CD14-positive monocyte (primary cell): ENCODE results near the gene TRPC4AP. TPM values are rescaled to one million over a fixed set of nuclear protein-coding genes. Genes with fewer than 3 reads are reported as not detected.

Experiments
- DNase-seq, 3 donors: peaks; one replicate each; pipeline ENCODE4 v3.0.0-alpha.2; 2011 to 2022
- H2AFZ ChIP-seq: 2 replicates; pipeline ENCODE4 v1.6.0; 2012; ENCODE audit warnings: mild to moderate bottlenecking, low read depth, low read length, inconsistent platforms; ENCODE audit not compliant: insufficient read depth, poor library complexity, severe bottlenecking
- H3K27ac ChIP-seq, 2 donors: 1 replicate in 1 of 2; 2 replicates in 1 of 2; pipeline ENCODE4 v1.5.1; 2012 to 2013; ENCODE audit warnings: low read length in 2 of 2, control low read depth in 1 of 2, inconsistent platforms in 1 of 2, low read depth in 1 of 2, mild to moderate bottlenecking in 1 of 2
- H3K27me3 ChIP-seq, 2 donors: one replicate each; pipeline versions ENCODE4 v1.6.0 to v1.6.1; 2011 to 2013; ENCODE audit warnings: low read length in 2 of 2; ENCODE audit not compliant: control insufficient read depth in 2 of 2, insufficient read depth in 2 of 2
- H3K36me3 ChIP-seq, 2 donors: replicated peaks in 1 of 2; 1 replicate in 1 of 2; 2 replicates in 1 of 2; pipeline versions ENCODE4 v1.5.1 to v1.6.1; 2012 to 2013; ENCODE audit warnings: low read length in 2 of 2, control low read depth in 1 of 2, inconsistent platforms in 1 of 2, mild to moderate bottlenecking in 1 of 2; ENCODE audit not compliant: insufficient read depth in 2 of 2, control insufficient read depth in 1 of 2
- H3K4me1 ChIP-seq, 2 donors: 1 replicate in 1 of 2; 2 replicates in 1 of 2; pipeline versions ENCODE4 v1.5.1 to v1.6.1; 2012 to 2013; ENCODE audit warnings: low read length in 2 of 2, control low read depth in 1 of 2, inconsistent platforms in 1 of 2, mild to moderate bottlenecking in 1 of 2, moderate library complexity in 1 of 2; ENCODE audit not compliant: insufficient read depth in 2 of 2, control insufficient read depth in 1 of 2
- H3K4me2 ChIP-seq: replicated peaks from 2 replicates; pipeline ENCODE3; 2012; ENCODE audit warnings: low read length, moderate library complexity, mild to moderate bottlenecking; ENCODE audit not compliant: poor library complexity, severe bottlenecking; ENCODE audit errors: extremely low read depth
- H3K4me3 ChIP-seq, 3 experiments: fragments of 200-600 bp in 1 of 3; sonication (generic) in 1 of 3; replicated peaks in 1 of 3; 1 replicate in 2 of 3; 2 replicates in 1 of 3; pipeline ENCODE4 v1.5.1; 2011 to 2013; ENCODE audit warnings: low read length in 3 of 3, mild to moderate bottlenecking in 3 of 3, control low read depth in 2 of 3, low read depth in 2 of 3, inconsistent platforms in 1 of 3, moderate library complexity in 1 of 3
- H3K79me2 ChIP-seq: 2 replicates; pipeline ENCODE4 v1.6.0; 2012; ENCODE audit warnings: mild to moderate bottlenecking, control low read depth, inconsistent platforms, low read length, moderate library complexity; ENCODE audit not compliant: insufficient read depth
- H3K9ac ChIP-seq: 2 replicates; pipeline ENCODE4 v1.6.0; 2017; ENCODE audit warnings: low read length, mild to moderate bottlenecking; ENCODE audit not compliant: insufficient read depth, poor library complexity, severe bottlenecking
- H3K9me3 ChIP-seq, 2 donors: replicated peaks in 1 of 2; 1 replicate in 1 of 2; 2 replicates in 1 of 2; pipeline versions ENCODE4 v1.5.1 to v1.6.1; 2012 to 2013; ENCODE audit warnings: low read length in 2 of 2, control low read depth in 1 of 2; ENCODE audit not compliant: control insufficient read depth in 1 of 2, insufficient read depth in 1 of 2
- H4K20me1 ChIP-seq: 2 replicates; pipeline ENCODE4 v1.6.0; 2012; ENCODE audit warnings: mild to moderate bottlenecking, low read length, control low read depth, moderate library complexity; ENCODE audit not compliant: insufficient read depth
- H3K27ac Mint-ChIP-seq, 7 donors: one replicate each; pipeline ENCODE4 v1.8.0; 2020; ENCODE audit warnings: mild to moderate bottlenecking in 7 of 7, mixed read lengths in 7 of 7, moderate library complexity in 6 of 7, inconsistent platforms in 2 of 7
- H3K27me3 Mint-ChIP-seq, 3 donors: one replicate each; pipeline ENCODE4 v1.8.0; 2021 to 2022; ENCODE audit warnings: low read depth in 3 of 3, mild to moderate bottlenecking in 3 of 3, mixed read lengths in 3 of 3, moderate library complexity in 3 of 3, inconsistent platforms in 1 of 3
- H3K36me3 Mint-ChIP-seq, 2 donors: one replicate each; pipeline ENCODE4 v1.8.0; 2020; ENCODE audit warnings: mixed read lengths in 2 of 2, inconsistent platforms in 1 of 2, mild to moderate bottlenecking in 1 of 2
- H3K4me1 Mint-ChIP-seq: one replicate; pipeline ENCODE4 v1.8.0; 2020; ENCODE audit warnings: mild to moderate bottlenecking, mixed read lengths
- H3K4me3 Mint-ChIP-seq, 2 donors: one replicate each; pipeline ENCODE4 v1.8.0; 2020; ENCODE audit warnings: mild to moderate bottlenecking in 2 of 2, mixed read lengths in 2 of 2, moderate library complexity in 1 of 2
- H3K9me3 Mint-ChIP-seq, 7 donors: one replicate each; pipeline ENCODE4 v1.8.0; 2020 to 2022; ENCODE audit warnings: mixed read lengths in 7 of 7, mild to moderate bottlenecking in 6 of 7, moderate library complexity in 6 of 7, inconsistent platforms in 2 of 7
- WGBS: methylation state at CpG from one replicate; pipeline ENCODE4 v1.1.5; 2013; ENCODE audit warnings: missing lambda C conversion rate; ENCODE audit not compliant: insufficient coverage; 5-methylcytosine and 5-hydroxymethylcytosine counted together
- intact Hi-C, 2 donors: fragments of 100-400 bp; cut with micrococcal nuclease; formaldehyde crosslinking; loops; one replicate each; pipeline versions ENCODE4 v1.15.0 to v1.15.1; 2023
- polyA plus RNA-seq, 3 donors: library from polyadenylated mRNA; depleted of rRNA in 1 of 3; unstranded in 2 of 3; stranded (reverse) in 1 of 3; fragments of 300-500 nt in 2 of 3; fragments of >200 nt in 1 of 3; fragmentation: Illumina TruSeq in 2 of 3; gene quantifications; 1 replicate in 2 of 3; 2 replicates in 1 of 3; pipeline ENCODE4 v1.2.3, GENCODE V29; 2012 to 2021
- TF ChIP-seq, protein P1 (sequence below): fragments of 200-600 bp; IDR thresholded peaks from one replicate; pipeline ENCODE4 v1.8.0; 2022; ENCODE audit warnings: antibody characterized with exemption, mild to moderate bottlenecking

TRPC4AP gene
- polyA plus RNA-seq, 3 donors, result 80.8 to 98.4 (median 88.6) TPM

DNA sequence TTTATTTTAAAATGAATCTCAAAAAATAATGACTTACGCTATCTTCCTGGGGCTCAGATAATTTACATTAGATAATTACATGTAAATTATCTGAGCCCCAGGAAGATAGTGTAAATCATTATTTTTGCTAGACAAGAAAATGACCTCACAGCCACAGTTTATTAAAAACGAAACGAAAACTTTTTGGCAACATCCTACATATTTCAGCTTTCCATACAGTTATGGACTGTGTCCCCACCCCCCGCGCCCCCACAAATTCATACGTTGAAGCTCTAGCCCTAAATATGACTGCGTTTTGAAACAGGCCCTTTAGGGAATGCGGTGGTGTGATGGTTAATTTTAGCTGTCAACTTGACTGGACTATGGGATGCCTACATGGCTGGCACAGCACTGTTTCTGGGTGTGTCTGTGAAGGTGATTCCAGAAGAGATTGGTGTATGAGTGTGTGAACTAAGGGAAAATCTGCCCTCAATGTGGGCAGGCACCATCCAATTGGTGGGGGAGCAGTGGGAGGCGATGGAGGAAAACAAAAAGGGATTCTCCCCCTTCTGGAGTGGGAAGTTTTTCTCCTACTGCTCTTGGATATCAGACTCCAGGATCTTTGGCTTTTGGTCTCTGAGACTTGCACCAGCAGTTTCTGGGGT lies 52.6 kb downstream of the TRPC4AP start:
- Mint-ChIP-seq H3K27ac (peak overlapping the region in 1 of 7 donors; percentile 66), H3K36me3 (peaks cover 55 to 71% of the 10 kb centered on the region in 2 donors), H3K4me3 (no peak overlapping the region), H3K4me1 (no peaks in the 10 kb centered on the region), H3K27me3 (no peaks in the 10 kb centered on the region), H3K9me3 (no peaks in the 10 kb centered on the region)
- Histone ChIP-seq H3K4me3 (no peak overlapping the region), H3K9ac (no peak overlapping the region), H2AFZ (no peak overlapping the region), H3K4me2 (no peak overlapping the region), H4K20me1 (peaks cover 69% of the 10 kb centered on the region), H3K27me3 (no peaks in the 10 kb centered on the region), H3K79me2 (peaks cover 6% of the 10 kb centered on the region), H3K27ac (no peak overlapping the region), H3K9me3 (no peaks in the 10 kb centered on the region), H3K36me3 (peaks cover 76 to 96% of the 10 kb centered on the region in 2 donors), H3K4me1 (no peaks in the 10 kb centered on the region)
- 99% methylated on average over 5 of the region's 9 CpGs for WGBS
- TF ChIP-seq, protein P1, sequence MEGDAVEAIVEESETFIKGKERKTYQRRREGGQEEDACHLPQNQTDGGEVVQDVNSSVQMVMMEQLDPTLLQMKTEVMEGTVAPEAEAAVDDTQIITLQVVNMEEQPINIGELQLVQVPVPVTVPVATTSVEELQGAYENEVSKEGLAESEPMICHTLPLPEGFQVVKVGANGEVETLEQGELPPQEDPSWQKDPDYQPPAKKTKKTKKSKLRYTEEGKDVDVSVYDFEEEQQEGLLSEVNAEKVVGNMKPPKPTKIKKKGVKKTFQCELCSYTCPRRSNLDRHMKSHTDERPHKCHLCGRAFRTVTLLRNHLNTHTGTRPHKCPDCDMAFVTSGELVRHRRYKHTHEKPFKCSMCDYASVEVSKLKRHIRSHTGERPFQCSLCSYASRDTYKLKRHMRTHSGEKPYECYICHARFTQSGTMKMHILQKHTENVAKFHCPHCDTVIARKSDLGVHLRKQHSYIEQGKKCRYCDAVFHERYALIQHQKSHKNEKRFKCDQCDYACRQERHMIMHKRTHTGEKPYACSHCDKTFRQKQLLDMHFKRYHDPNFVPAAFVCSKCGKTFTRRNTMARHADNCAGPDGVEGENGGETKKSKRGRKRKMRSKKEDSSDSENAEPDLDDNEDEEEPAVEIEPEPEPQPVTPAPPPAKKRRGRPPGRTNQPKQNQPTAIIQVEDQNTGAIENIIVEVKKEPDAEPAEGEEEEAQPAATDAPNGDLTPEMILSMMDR, result no peak
- DNase-seq, result no peak
- intact Hi-C loops, result no loop called here

DNA sequence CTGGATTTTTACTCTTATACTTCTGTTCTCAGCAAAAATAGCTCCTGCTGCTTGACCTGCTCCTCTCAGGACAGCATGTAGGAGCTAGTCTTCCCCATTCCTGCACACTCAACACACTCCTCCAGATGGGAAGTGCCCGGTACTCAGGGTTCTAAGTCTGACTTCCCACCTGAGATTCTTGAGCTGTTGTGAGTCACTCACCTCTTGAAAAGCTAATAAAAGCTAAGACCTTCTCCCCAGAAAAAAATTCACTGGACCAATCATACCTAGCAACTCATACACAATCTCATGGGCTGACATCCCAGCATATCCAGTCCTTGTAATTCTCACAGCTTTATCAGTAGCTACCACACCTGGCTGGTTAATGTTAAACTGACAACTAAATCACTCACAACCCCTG lies 53.5 kb downstream of the TRPC4AP start:
- TF ChIP-seq, protein P1, result no peak
- peaks cover 66% of the 10 kb centered on the region for H4K20me1 ChIP-seq
- WGBS, result no CpG with 5 or more reads among the region's 1 CpG
- no peak overlapping the region for H3K4me2 ChIP-seq
- peak overlapping the region in 1 of 2 donors; percentile 32 for H3K27ac ChIP-seq
- Mint-ChIP-seq H3K4me1 (no peaks in the 10 kb centered on the region), H3K36me3 (peaks cover 58 to 71% of the 10 kb centered on the region in 2 donors), H3K27me3 (no peaks in the 10 kb centered on the region), H3K27ac (peak overlapping the region in 2 of 7 donors; percentile 11 to 26), H3K9me3 (no peaks in the 10 kb centered on the region), H3K4me3 (no peak overlapping the region)
- H3K36me3 ChIP-seq, result peaks cover 76 to 96% of the 10 kb centered on the region in 2 donors
- intact Hi-C loops, result no loop called here
- H3K4me3 ChIP-seq, result no peak overlapping the region
- no peaks in the 10 kb centered on the region for H3K4me1 ChIP-seq
- no peak overlapping the region for H2AFZ ChIP-seq
- DNase-seq, result no peak
- peaks cover 6% of the 10 kb centered on the region for H3K79me2 ChIP-seq
- no peak overlapping the region for H3K9ac ChIP-seq
- H3K9me3 ChIP-seq, result no peaks in the 10 kb centered on the region
- H3K27me3 ChIP-seq, result no peaks in the 10 kb centered on the region
